GM12892 (cell line): ENCODE measurements around the gene STKLD1.

Source experiments
- POLR2A ChIP-seq: IDR thresholded peaks from 2 replicates; pipeline ENCODE4 v1.6.1; 2011; ENCODE audit warnings: low read depth, low read length, control low read depth
- POLR2AphosphoS5 ChIP-seq: IDR thresholded peaks from 2 replicates; pipeline ENCODE4 v1.6.1; 2011; ENCODE audit warnings: low read depth, low read length, control low read depth
- TAF1 ChIP-seq: IDR thresholded peaks from 2 replicates; pipeline ENCODE4 v1.6.1; 2011; ENCODE audit warnings: low read depth, mild to moderate bottlenecking, control low read depth, low read length, borderline replicate concordance

DNA sequence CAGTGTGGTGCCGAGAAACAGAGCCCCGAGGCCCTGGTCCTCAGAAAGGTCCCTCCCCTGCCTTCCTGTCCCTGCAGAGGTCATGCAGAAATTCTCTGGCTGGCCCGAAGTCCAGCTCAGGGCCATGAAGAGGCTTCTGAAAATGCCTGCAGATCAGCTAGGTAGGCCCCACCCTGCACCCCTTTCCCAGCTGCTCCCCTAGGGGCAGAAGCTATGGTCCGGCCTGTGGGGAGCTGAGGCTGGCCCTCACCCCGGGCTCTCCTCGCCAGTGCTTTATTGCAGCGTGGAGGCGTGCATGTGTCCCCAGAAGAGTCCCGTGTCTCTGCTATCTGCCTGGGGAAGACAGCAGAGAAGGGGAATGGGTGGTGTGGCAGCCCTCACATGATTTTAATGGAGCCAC, 21.7 kb downstream of the STKLD1 start:
- TF ChIP-seq TAF1 (no peak), POLR2AphosphoS5 (no peak), POLR2A (no peak)
